ENCODE measurements around the gene GNG13.

- TF ChIP-seq EP300 (IDR thresholded peaks at IDR 0.05) (no peak), POLR2AphosphoS5 (IDR thresholded peaks at IDR 0.05) (no peak)
Observed at GRCh38 chr16:777826-778225, 22.7 kb downstream of the GNG13 start.

Measured in suprapubic skin (tissue), 4 donors.